Fibroblast of villous mesenchyme (primary cell): ENCODE results near the gene MFAP3. TPM values are rescaled to one million over a fixed set of nuclear protein-coding genes. Genes with fewer than 3 reads are reported as not detected.
"Not testable (repeated sequence)": the region's sequence is repeated elsewhere in the genome, so short reads cannot be mapped to it uniquely, and the experiment has no call there.

Source experiments
- DNase-seq: peaks from one replicate; pipeline ENCODE4 v3.0.0-alpha.2; 2010; ENCODE audit warnings: low read depth
- H3K4me3 ChIP-seq: 2 replicates; pipeline ENCODE4 v1.5.1; 2011; ENCODE audit warnings: low read depth, mild to moderate bottlenecking, low read length
- total RNA-seq: library from RNA; depleted of rRNA; stranded (reverse); fragments of >200 nt; gene quantifications from 2 replicates; pipeline ENCODE4 v1.2.3, GENCODE V29; 2012
- TF ChIP-seq, protein P1 (sequence below): IDR thresholded peaks from 2 replicates; pipeline ENCODE4 v1.5.1; 2012; ENCODE audit warnings: low read depth, mild to moderate bottlenecking, low read length; ENCODE audit not compliant: insufficient read depth

The MFAP3 gene
- total RNA-seq, 1 donor = 113 TPM

DNA sequence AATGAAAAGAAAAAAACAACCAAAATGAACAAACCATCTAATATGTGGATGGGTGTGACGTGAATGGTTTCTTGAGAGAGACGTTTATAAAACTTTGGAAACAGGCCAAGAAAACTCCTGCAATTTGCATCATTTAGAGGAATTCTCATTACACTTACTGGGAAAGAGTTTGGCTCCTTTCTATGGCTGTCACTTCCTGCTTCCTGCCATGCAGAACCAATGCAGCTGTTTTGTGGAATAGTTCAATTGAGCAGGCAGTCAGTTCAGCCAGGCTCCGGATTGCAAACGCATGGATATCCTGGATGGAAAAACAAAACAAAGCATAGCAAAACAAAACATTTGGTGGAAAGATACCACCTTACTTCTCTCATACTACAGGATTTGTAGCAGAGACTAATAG is 36.7 kb upstream of the MFAP3 start:
- peak; percentile 29 for DNase-seq
- TF ChIP-seq, protein P1, sequence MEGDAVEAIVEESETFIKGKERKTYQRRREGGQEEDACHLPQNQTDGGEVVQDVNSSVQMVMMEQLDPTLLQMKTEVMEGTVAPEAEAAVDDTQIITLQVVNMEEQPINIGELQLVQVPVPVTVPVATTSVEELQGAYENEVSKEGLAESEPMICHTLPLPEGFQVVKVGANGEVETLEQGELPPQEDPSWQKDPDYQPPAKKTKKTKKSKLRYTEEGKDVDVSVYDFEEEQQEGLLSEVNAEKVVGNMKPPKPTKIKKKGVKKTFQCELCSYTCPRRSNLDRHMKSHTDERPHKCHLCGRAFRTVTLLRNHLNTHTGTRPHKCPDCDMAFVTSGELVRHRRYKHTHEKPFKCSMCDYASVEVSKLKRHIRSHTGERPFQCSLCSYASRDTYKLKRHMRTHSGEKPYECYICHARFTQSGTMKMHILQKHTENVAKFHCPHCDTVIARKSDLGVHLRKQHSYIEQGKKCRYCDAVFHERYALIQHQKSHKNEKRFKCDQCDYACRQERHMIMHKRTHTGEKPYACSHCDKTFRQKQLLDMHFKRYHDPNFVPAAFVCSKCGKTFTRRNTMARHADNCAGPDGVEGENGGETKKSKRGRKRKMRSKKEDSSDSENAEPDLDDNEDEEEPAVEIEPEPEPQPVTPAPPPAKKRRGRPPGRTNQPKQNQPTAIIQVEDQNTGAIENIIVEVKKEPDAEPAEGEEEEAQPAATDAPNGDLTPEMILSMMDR = no peak
- no peak overlapping the region for H3K4me3 ChIP-seq

DNA sequence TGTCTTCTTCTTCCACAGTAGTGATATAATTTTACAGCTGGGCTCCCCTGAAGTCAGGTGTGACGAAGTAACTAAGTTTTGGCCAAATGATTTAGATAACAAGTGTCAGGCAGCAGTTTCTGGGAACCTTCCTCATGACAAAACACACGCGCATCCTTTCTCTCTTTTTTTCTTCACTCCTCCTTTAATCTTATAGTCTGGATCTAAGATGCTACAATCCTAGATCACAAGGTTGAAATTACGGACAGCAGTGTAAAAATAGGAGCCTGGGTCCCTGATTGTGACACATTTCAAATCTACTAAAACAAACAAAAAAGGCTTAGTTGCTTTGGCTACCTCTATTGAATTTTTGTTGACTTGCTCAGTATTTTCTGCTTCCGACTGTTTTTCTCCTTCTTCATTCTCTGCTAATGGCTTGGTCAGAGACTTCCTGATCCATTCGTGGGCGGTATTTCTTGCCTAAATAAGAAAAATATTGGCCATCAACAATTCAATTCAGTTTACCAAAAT is 36.2 kb upstream of the MFAP3 start:
- no peak for DNase-seq
- TF ChIP-seq, protein P1 = no peak
- H3K4me3 ChIP-seq = no peak overlapping the region

GRCh38 chr5:154005648-154006047 is 33.1 kb upstream of the MFAP3 start:
- TF ChIP-seq, protein P1 = no peak

DNA sequence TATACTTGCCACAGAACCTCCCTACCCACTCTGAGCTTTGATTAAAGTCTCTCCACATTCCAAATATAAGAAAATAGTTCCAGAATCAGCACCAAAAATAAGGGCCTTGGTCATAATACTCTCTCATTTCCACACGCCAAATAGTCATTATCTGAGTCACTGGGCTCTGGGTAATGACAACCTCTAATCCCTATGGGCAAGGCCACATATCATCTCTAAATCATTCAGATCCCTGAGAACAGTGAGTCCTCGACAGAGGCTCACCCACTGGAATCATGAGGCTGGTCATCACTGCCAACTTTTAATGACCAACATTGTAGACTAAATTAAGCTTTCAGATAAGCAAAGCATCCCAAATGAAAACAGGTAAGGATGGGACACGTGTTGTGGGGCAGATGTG is 28.1 kb upstream of the MFAP3 start:
- TF ChIP-seq, protein P1 = no peak
- H3K4me3 ChIP-seq = no peak overlapping the region
- no peak for DNase-seq

More at GRCh38 chr5:154005648-154006047, 33.1 kb upstream of the MFAP3 start:
- no peak for DNase-seq
- H3K4me3 ChIP-seq = no peak overlapping the region

- no peak for DNase-seq
- TF ChIP-seq, protein P1 = no peak
- no peak overlapping the region for H3K4me3 ChIP-seq
Measured at GRCh38 chr5:154015071-154015693, 23.6 kb upstream of the MFAP3 start.

DNA sequence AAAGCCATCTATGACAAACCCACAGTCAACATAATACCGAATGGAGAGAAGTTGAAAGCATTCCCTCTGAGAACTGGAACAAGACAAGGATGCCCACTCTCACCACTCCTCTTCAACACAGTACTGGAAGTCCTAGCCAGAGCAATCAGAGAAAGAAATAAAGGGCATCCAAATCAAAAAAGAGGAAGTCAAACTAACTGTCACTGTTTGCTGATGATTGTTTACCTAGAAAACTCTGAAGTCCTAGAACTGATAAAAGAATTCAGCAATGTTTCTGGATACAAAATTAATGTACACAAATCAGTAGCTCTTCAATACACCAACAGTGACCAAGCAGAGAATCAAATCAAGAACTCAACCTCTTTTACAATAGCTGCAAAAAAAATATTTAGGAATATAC is 19.8 kb upstream of the MFAP3 start:
- DNase-seq = not testable (repeated sequence)

GRCh38 chr5:154025951-154026350 is 12.8 kb upstream of the MFAP3 start:
- TF ChIP-seq, protein P1 = no peak
- DNase-seq = no peak
- no peak overlapping the region for H3K4me3 ChIP-seq

More for the DNA sequence above, 19.8 kb upstream of the MFAP3 start:
- not testable (repeated sequence) for H3K4me3 ChIP-seq
